ENCODE measurements around the gene PGAM1.

DNA sequence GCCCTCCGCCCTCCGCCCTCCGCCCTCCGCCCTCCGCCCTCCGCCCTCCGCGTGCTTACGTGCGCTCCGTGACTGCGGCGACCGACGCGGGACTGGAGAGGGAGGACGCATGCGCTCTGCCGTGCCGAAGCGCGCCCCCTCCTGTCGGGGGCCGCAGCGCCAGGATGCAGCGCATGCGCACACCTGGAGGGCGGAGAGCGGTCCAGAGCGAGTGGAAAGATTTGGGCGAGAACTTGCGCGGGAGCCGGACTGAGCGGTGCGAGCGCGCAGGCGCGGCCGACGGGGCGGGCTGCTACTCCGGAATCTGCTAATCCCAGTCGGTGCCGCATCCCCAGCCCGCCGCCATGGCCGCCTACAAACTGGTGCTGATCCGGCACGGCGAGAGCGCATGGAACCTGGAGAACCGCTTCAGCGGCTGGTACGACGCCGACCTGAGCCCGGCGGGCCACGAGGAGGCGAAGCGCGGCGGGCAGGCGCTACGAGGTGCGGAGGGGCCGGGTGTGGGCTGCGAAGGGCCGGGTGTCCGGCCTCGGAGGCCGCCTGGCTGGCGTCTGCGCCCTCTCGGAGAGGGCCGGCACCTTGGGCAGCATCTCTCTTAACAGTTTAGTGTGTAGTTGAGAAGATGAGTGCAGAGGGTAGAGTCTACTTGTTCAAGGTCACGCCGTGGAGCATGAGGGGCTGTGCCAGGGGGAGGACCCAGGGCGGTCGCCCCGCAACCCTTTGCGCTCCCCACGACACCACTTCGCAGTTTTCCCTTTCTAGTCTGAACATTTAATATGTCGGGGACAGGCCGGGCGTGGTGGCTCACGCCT, at the start of gene PGAM1:
- TF ChIP-seq EZH2 (conservative IDR thresholded peaks at IDR 0.05; ENCODE audit: low read depth, low read length) = no peak
- TF ChIP-seq, protein P1, sequence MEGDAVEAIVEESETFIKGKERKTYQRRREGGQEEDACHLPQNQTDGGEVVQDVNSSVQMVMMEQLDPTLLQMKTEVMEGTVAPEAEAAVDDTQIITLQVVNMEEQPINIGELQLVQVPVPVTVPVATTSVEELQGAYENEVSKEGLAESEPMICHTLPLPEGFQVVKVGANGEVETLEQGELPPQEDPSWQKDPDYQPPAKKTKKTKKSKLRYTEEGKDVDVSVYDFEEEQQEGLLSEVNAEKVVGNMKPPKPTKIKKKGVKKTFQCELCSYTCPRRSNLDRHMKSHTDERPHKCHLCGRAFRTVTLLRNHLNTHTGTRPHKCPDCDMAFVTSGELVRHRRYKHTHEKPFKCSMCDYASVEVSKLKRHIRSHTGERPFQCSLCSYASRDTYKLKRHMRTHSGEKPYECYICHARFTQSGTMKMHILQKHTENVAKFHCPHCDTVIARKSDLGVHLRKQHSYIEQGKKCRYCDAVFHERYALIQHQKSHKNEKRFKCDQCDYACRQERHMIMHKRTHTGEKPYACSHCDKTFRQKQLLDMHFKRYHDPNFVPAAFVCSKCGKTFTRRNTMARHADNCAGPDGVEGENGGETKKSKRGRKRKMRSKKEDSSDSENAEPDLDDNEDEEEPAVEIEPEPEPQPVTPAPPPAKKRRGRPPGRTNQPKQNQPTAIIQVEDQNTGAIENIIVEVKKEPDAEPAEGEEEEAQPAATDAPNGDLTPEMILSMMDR (CRISPR knock-in tag; IDR thresholded peaks at IDR 0.05) = peak; percentile 96
- TF ChIP-seq POLR2A (IDR thresholded peaks at IDR 0.05; ENCODE audit: insufficient read depth in 1 of 2, low read depth in 2 of 2, low read length in 2 of 2) = peak; percentile 67 to 81
- no peak for TF ChIP-seq CBX2 (IDR thresholded peaks at IDR 0.05; ENCODE audit: low read depth, low read length)
- TF ChIP-seq CBX2 (CRISPR knock-in tag; IDR thresholded peaks at IDR 0.05; ENCODE audit: low read depth) = no peak
- no peak; the same call in 1 of the 2 replicates for TF ChIP-seq ZNF136 (CRISPR knock-in tag; IDR thresholded peaks at IDR 0.05; ENCODE audit: low read depth)
- no peak for TF ChIP-seq GABPA (IDR thresholded peaks at IDR 0.05; ENCODE audit: low read depth, low read length)
- no peak for TF ChIP-seq GABPA (CRISPR knock-in tag; IDR thresholded peaks at IDR 0.05; ENCODE audit: low read depth)

All from HepG2 (cell line).